Neural cell (in vitro differentiated cells): ENCODE results near the gene U2SURP. TPM values are rescaled to one million over a fixed set of nuclear protein-coding genes. Genes with fewer than 3 reads are reported as not detected.

Experiments used
- H2AFZ ChIP-seq: fragments of 200-600, 300-800 bp; sonication (generic), shearing (Covaris generic); 2 replicates; pipeline ENCODE4 v1.6.0; 2014; ENCODE audit warnings: low read depth, mild to moderate bottlenecking, antibody characterized with exemption, low read length, moderate library complexity
- H3F3A ChIP-seq: fragments of 200-600 bp; shearing (Covaris generic); 2 replicates; pipeline ENCODE4 v1.6.1; 2016; ENCODE audit warnings: mild to moderate bottlenecking, moderate library complexity, mixed read lengths, antibody characterized with exemption, low read length; ENCODE audit not compliant: insufficient read depth, poor library complexity, severe bottlenecking
- H3K27ac ChIP-seq: fragments of 200-600, 300-800 bp; sonication (generic), shearing (Covaris generic); 2 replicates; pipeline ENCODE4 v1.5.1; 2014; ENCODE audit warnings: mild to moderate bottlenecking, low read length, moderate library complexity
- H3K27me3 ChIP-seq: fragments of 300-800, 200-600 bp; sonication (generic), shearing (Covaris generic); 2 replicates; pipeline ENCODE4 v1.6.0; 2014; ENCODE audit warnings: mild to moderate bottlenecking, low read depth, low read length, moderate library complexity; ENCODE audit not compliant: insufficient read depth
- H3K36me3 ChIP-seq: fragments of 300-800, 200-600 bp; sonication (generic), shearing (Covaris generic); 2 replicates; pipeline ENCODE4 v1.5.1; 2014; ENCODE audit warnings: mild to moderate bottlenecking, antibody characterized with exemption, low read length, moderate library complexity; ENCODE audit not compliant: insufficient read depth
- H3K4me2 ChIP-seq: fragments of 300-800, 200-600 bp; sonication (generic), shearing (Covaris generic); 2 replicates; pipeline ENCODE4 v1.6.0; 2014; ENCODE audit warnings: mild to moderate bottlenecking, low read length
- H3K4me3 ChIP-seq: fragments of 300-800, 200-600 bp; sonication (generic), shearing (Covaris generic); 2 replicates; pipeline ENCODE4 v1.5.1; 2014; ENCODE audit warnings: mild to moderate bottlenecking, low read length, moderate library complexity
- H3K79me2 ChIP-seq: fragments of 200-600 bp; shearing (Covaris generic); replicated peaks from 2 replicates; pipeline ENCODE4 v1.6.0; 2014; ENCODE audit warnings: mild to moderate bottlenecking, low read length, moderate library complexity; ENCODE audit not compliant: insufficient read depth
- H3K9ac ChIP-seq: fragments of 300-800, 200-600 bp; sonication (generic), shearing (Covaris generic); 2 replicates; pipeline ENCODE4 v1.6.1; 2016; ENCODE audit warnings: mild to moderate bottlenecking, low read length, mixed read lengths
- H3K9me2 ChIP-seq: fragments of 200-600 bp; shearing (Covaris generic); 2 replicates; pipeline ENCODE4 v1.6.1; 2016; ENCODE audit warnings: mild to moderate bottlenecking, low read length, mixed read lengths; ENCODE audit not compliant: insufficient read depth
- H3K9me3 ChIP-seq: fragments of 200-600, 300-800 bp; sonication (generic), shearing (Covaris generic); 2 replicates; pipeline ENCODE4 v1.6.1; 2016; ENCODE audit warnings: mild to moderate bottlenecking, mixed run types, low read length, moderate library complexity, mixed read lengths
- H4K20me1 ChIP-seq: fragments of 200-600 bp; shearing (Covaris generic); 2 replicates; pipeline ENCODE4 v1.6.1; 2016; ENCODE audit warnings: mild to moderate bottlenecking, mixed run types; ENCODE audit not compliant: insufficient read depth
- CTCF ChIP-seq: fragments of 450-650 bp; IDR thresholded peaks from 2 replicates; pipeline ENCODE4 v1.5.1; 2014; ENCODE audit warnings: antibody characterized with exemption, mild to moderate bottlenecking, moderate library complexity; ENCODE audit not compliant: poor library complexity, severe bottlenecking
- EP300 ChIP-seq: fragments of 450-650 bp; conservative IDR thresholded peaks from 2 replicates; pipeline ENCODE4 v1.6.1; 2014; ENCODE audit warnings: antibody characterized with exemption, mild to moderate bottlenecking, moderate library complexity; ENCODE audit not compliant: poor library complexity, severe bottlenecking
- EZH2 ChIP-seq: fragments of 200-600, 300-800 bp; shearing (Covaris generic), sonication (generic); IDR thresholded peaks from 2 replicates; pipeline ENCODE4 v1.6.1; 2014; ENCODE audit warnings: antibody characterized with exemption, low read length, borderline replicate concordance, mild to moderate bottlenecking; ENCODE audit not compliant: insufficient read depth, poor library complexity, severe bottlenecking
- MXI1 ChIP-seq: fragments of 450-650 bp; conservative IDR thresholded peaks from 2 replicates; pipeline ENCODE4 v1.6.1; 2014; ENCODE audit warnings: antibody characterized with exemption, mild to moderate bottlenecking; ENCODE audit not compliant: poor library complexity, severe bottlenecking
- POLR2AphosphoS5 ChIP-seq: IDR thresholded peaks from 2 replicates; pipeline ENCODE4 v1.6.1; 2012
- RAD21 ChIP-seq: fragments of 450-650 bp; conservative IDR thresholded peaks from 2 replicates; pipeline ENCODE4 v1.6.1; 2014; ENCODE audit warnings: antibody characterized with exemption, mild to moderate bottlenecking, moderate library complexity
- SMC3 ChIP-seq: fragments of 450-650 bp; conservative IDR thresholded peaks from 2 replicates; pipeline ENCODE4 v1.6.1; 2014; ENCODE audit warnings: antibody characterized with exemption, mild to moderate bottlenecking, moderate library complexity; ENCODE audit not compliant: poor library complexity
- TAF1 ChIP-seq: IDR thresholded peaks from 2 replicates; pipeline ENCODE4 v1.6.1; 2012; ENCODE audit warnings: low read depth
- polyA plus RNA-seq: library from polyadenylated mRNA; depleted of rRNA; stranded (reverse); fragments of >200 nt; gene quantifications from 2 replicates; pipeline ENCODE4 v1.2.3, GENCODE V29; 2014
- TF ChIP-seq, protein P1 (sequence below): IDR thresholded peaks from 2 replicates; pipeline ENCODE4 v1.6.1; 2012; ENCODE audit warnings: borderline replicate concordance

The U2SURP gene
- polyA plus RNA-seq, 1 donor from 2014 or later = 159 TPM

- TF ChIP-seq CTCF = no peak
- Histone ChIP-seq H3K36me3 (peaks cover 15% of the 10 kb centered on the region), H3K9me2 (no peaks in the 10 kb centered on the region), H3K27me3 (no peaks in the 10 kb centered on the region), H3K9me3 (no peaks in the 10 kb centered on the region), H3K4me3 (no peak overlapping the region), H4K20me1 (no peaks in the 10 kb centered on the region), H3K4me2 (no peak overlapping the region), H3K27ac (no peak overlapping the region), H3F3A (no peaks in the 10 kb centered on the region), H2AFZ (no peak overlapping the region), H3K9ac (no peak overlapping the region), H3K79me2 (no peaks in the 10 kb centered on the region)
These were observed 52.6 kb downstream of the U2SURP start for GRCh38 chr3:143054011-143054410.

DNA sequence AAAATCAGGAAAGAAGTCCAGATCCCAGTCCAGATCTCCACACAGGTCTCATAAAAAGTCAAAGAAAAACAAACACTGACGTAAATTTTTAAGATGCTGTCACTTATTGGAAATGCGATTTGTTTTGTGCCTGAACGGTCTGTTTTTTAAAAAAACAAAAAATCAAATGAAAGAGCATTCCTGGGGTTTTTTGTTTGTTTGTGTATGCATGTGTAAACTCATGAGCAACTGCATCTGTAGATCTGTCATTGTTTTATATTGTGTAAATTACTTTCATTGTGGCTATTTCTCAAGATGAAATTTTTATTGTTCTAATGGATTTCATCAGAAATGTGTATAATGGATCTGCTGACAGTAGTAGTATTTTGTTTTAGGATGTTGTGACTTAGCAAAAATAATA is 55.0 kb downstream of the U2SURP start:
- TF ChIP-seq EZH2 (no peak), MXI1 (no peak), CTCF (no peak), POLR2AphosphoS5 (no peak), EP300 (no peak), TAF1 (no peak), SMC3 (no peak), RAD21 (no peak)
- TF ChIP-seq, protein P1, sequence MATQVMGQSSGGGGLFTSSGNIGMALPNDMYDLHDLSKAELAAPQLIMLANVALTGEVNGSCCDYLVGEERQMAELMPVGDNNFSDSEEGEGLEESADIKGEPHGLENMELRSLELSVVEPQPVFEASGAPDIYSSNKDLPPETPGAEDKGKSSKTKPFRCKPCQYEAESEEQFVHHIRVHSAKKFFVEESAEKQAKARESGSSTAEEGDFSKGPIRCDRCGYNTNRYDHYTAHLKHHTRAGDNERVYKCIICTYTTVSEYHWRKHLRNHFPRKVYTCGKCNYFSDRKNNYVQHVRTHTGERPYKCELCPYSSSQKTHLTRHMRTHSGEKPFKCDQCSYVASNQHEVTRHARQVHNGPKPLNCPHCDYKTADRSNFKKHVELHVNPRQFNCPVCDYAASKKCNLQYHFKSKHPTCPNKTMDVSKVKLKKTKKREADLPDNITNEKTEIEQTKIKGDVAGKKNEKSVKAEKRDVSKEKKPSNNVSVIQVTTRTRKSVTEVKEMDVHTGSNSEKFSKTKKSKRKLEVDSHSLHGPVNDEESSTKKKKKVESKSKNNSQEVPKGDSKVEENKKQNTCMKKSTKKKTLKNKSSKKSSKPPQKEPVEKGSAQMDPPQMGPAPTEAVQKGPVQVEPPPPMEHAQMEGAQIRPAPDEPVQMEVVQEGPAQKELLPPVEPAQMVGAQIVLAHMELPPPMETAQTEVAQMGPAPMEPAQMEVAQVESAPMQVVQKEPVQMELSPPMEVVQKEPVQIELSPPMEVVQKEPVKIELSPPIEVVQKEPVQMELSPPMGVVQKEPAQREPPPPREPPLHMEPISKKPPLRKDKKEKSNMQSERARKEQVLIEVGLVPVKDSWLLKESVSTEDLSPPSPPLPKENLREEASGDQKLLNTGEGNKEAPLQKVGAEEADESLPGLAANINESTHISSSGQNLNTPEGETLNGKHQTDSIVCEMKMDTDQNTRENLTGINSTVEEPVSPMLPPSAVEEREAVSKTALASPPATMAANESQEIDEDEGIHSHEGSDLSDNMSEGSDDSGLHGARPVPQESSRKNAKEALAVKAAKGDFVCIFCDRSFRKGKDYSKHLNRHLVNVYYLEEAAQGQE = no peak
- Histone ChIP-seq H3K4me3 (no peak overlapping the region), H3F3A (no peaks in the 10 kb centered on the region), H4K20me1 (no peaks in the 10 kb centered on the region), H3K79me2 (no peaks in the 10 kb centered on the region), H3K9ac (no peak overlapping the region), H2AFZ (no peak overlapping the region), H3K9me2 (no peaks in the 10 kb centered on the region), H3K36me3 (peaks cover 15% of the 10 kb centered on the region), H3K27me3 (no peaks in the 10 kb centered on the region), H3K27ac (no peak overlapping the region), H3K4me2 (no peak overlapping the region), H3K9me3 (no peaks in the 10 kb centered on the region)
